Measurements from ENCODE around the gene LMNA. TPM values are rescaled to one million over a fixed set of nuclear protein-coding genes. Genes with fewer than 3 reads are reported as not detected.

Gene LMNA
- polyA plus RNA-seq, 1 of the 3 experiments (the other 2 are of a cell fraction), result 983 TPM

DNA sequence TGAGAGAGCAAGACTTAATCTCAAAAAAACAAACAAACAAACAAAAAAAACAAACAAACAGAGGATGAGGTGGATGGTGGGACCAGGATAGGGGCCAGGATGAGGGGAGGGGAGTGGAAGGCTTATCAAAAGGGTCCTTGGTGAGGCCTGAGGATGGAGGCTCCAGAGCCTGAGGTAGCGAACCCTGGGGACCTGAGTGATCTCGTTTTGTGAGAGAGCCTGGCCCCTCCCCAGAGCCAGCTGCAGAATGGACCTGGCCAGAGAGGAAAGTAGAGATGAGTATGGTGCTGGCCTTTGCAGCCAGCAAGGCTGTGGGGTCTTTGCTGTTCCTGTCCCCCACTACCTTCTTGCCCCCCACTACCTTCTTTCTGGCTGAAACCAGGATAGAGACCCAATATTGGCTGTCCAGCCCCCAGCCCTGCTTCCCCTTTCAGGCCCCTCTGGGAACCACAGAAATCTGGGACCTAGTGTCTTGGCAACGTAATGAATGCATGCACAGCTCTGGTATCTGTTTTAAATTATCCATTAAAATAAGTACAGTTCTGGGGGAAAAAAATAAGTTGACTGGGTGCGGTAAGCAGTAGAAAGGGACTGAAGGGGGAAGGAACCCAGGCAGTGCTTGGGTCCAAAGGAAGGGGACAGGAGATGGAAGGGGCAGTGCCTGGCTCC, 1.1 kb upstream of the LMNA start (continued):
- TF ChIP-seq, protein P1, sequence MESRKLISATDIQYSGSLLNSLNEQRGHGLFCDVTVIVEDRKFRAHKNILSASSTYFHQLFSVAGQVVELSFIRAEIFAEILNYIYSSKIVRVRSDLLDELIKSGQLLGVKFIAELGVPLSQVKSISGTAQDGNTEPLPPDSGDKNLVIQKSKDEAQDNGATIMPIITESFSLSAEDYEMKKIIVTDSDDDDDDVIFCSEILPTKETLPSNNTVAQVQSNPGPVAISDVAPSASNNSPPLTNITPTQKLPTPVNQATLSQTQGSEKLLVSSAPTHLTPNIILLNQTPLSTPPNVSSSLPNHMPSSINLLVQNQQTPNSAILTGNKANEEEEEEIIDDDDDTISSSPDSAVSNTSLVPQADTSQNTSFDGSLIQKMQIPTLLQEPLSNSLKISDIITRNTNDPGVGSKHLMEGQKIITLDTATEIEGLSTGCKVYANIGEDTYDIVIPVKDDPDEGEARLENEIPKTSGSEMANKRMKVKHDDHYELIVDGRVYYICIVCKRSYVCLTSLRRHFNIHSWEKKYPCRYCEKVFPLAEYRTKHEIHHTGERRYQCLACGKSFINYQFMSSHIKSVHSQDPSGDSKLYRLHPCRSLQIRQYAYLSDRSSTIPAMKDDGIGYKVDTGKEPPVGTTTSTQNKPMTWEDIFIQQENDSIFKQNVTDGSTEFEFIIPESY (IDR thresholded peaks at IDR 0.05; ENCODE audit: borderline replicate concordance, low read depth), result no peak
- TF ChIP-seq SMC3 (IDR thresholded peaks at IDR 0.05; ENCODE audit: low read depth, low read length), result 0 out of 2 replicates have a peak, but pooled peaks have one; percentile 6
- TF ChIP-seq, protein P2, sequence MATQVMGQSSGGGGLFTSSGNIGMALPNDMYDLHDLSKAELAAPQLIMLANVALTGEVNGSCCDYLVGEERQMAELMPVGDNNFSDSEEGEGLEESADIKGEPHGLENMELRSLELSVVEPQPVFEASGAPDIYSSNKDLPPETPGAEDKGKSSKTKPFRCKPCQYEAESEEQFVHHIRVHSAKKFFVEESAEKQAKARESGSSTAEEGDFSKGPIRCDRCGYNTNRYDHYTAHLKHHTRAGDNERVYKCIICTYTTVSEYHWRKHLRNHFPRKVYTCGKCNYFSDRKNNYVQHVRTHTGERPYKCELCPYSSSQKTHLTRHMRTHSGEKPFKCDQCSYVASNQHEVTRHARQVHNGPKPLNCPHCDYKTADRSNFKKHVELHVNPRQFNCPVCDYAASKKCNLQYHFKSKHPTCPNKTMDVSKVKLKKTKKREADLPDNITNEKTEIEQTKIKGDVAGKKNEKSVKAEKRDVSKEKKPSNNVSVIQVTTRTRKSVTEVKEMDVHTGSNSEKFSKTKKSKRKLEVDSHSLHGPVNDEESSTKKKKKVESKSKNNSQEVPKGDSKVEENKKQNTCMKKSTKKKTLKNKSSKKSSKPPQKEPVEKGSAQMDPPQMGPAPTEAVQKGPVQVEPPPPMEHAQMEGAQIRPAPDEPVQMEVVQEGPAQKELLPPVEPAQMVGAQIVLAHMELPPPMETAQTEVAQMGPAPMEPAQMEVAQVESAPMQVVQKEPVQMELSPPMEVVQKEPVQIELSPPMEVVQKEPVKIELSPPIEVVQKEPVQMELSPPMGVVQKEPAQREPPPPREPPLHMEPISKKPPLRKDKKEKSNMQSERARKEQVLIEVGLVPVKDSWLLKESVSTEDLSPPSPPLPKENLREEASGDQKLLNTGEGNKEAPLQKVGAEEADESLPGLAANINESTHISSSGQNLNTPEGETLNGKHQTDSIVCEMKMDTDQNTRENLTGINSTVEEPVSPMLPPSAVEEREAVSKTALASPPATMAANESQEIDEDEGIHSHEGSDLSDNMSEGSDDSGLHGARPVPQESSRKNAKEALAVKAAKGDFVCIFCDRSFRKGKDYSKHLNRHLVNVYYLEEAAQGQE (IDR thresholded peaks at IDR 0.05; ENCODE audit: low read depth, low read length), result no peak

DNA sequence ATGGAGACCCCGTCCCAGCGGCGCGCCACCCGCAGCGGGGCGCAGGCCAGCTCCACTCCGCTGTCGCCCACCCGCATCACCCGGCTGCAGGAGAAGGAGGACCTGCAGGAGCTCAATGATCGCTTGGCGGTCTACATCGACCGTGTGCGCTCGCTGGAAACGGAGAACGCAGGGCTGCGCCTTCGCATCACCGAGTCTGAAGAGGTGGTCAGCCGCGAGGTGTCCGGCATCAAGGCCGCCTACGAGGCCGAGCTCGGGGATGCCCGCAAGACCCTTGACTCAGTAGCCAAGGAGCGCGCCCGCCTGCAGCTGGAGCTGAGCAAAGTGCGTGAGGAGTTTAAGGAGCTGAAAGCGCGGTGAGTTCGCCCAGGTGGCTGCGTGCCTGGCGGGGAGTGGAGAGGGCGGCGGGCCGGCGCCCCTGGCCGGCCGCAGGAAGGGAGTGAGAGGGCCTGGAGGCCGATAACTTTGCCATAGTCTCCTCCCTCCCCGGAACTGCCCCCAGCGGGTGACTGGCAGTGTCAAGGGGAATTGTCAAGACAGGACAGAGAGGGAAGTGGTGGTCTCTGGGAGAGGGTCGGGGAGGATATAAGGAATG, 505 bp downstream of the LMNA start:
- Histone ChIP-seq H3F3A (replicated peaks; ENCODE audit: insufficient read depth) (peaks cover 56% of the 10 kb centered on the region), H3K9me2 (no peaks in the 10 kb centered on the region), H2AFZ (ENCODE audit: low read depth) (no peak overlapping the region), H3K4me2 (peak overlapping the region; percentile 95), H3K4me1 (ENCODE audit: control insufficient read depth in 1 of 2, insufficient read depth in 2 of 2, low read depth in 1 of 2, low read length in 1 of 2) (peaks cover 32 to 49% of the 10 kb centered on the region in 2 experiments; a peak in 3 of 4 replicates), H3K9me3 (no peaks in the 10 kb centered on the region), H3K9ac (peak overlapping the region; percentile 100), H3K27ac (ENCODE audit: low read depth in 2 of 2, low read length in 1 of 2) (peak overlapping the region; percentile 80 to 100), H3K79me2 (ENCODE audit: insufficient read depth) (peaks cover 63% of the 10 kb centered on the region), H4K20me1 (ENCODE audit: insufficient read depth) (peaks cover 54% of the 10 kb centered on the region), H3K27me3 (ENCODE audit: insufficient read depth) (no peaks in the 10 kb centered on the region), H3K36me3 (replicated peaks in 1 of 2; ENCODE audit: control insufficient read depth in 1 of 2, insufficient read depth in 2 of 2, low read length in 1 of 2) (peaks cover 0 to 38% of the 10 kb centered on the region in 2 experiments), H3K4me3 (ENCODE audit: low read depth in 2 of 2, low read length in 1 of 2) (peak overlapping the region; percentile 74 to 94)
- under 1% methylated on average over 21 of the region's 49 CpGs for WGBS (ENCODE audit: low lambda C conversion rate)
- ChIA-PET CTCF (interaction anchor here (1.0 to 40.5 kb wide), 5 partner anchors 10 to 177 kb away, joined by 3 to 1559 read pairs (median 8); partner anchors contain the start of gene MEX3A), POLR2A (interaction anchor here (1.4 to 2.3 kb wide), 5 partner anchors 8 to 14 kb away, joined by 3 to 8 read pairs (median 6); no protein-coding TSS in a partner anchor)
- DNase-seq, result peak; percentile 70
- TF ChIP-seq MEF2A (IDR thresholded peaks at IDR 0.05; ENCODE audit: borderline replicate concordance, low read depth), result no peak
- peak; percentile 32; the same call in 1 of the 2 replicates for TF ChIP-seq SIN3A (IDR thresholded peaks at IDR 0.05; ENCODE audit: borderline replicate concordance, low read depth, low read length)
- no peak for TF ChIP-seq TEAD4 (IDR thresholded peaks at IDR 0.05; ENCODE audit: borderline replicate concordance, insufficient read depth)
- 0 out of 2 replicates have a peak, but pooled peaks have one; percentile 3 for TF ChIP-seq MXI1 (IDR thresholded peaks at IDR 0.05; ENCODE audit: low read depth, low read length)
- TF ChIP-seq ELF1 (IDR thresholded peaks at IDR 0.05), result 0 out of 2 replicates have a peak, but pooled peaks have one; percentile 1
- TF ChIP-seq, protein P3, sequence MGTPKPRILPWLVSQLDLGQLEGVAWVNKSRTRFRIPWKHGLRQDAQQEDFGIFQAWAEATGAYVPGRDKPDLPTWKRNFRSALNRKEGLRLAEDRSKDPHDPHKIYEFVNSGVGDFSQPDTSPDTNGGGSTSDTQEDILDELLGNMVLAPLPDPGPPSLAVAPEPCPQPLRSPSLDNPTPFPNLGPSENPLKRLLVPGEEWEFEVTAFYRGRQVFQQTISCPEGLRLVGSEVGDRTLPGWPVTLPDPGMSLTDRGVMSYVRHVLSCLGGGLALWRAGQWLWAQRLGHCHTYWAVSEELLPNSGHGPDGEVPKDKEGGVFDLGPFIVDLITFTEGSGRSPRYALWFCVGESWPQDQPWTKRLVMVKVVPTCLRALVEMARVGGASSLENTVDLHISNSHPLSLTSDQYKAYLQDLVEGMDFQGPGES (IDR thresholded peaks at IDR 0.05; ENCODE audit: low read depth, low read length), result no peak
- TF ChIP-seq TCF12 (IDR thresholded peaks at IDR 0.05), result no peak

Measured in SK-N-SH (cell line).